Stimulated activated naive CD8-positive, alpha-beta T cell treated with anti-CD3 and anti-CD28 coated beads, Interleukin-15, amount 100 ng/mL, for 72 hours (primary cell): ENCODE results near the gene LYPD6B.

Experiments
- ATAC-seq: fragments of 150-1000 bp; cut with Tn5 transposase; 2 replicates; pipeline ENCODE4 v1.10.0; 2021; ENCODE audit warnings: mild to moderate bottlenecking, moderate library complexity
- DNase-seq, 2 donors: peaks; one replicate each; pipeline ENCODE4 v3.0.0; 2021 to 2022
- H3K27ac Mint-ChIP-seq, 2 donors: one replicate each; pipeline ENCODE4 v1.8.0; 2022; ENCODE audit warnings: mild to moderate bottlenecking in 2 of 2, mixed read lengths in 2 of 2, moderate library complexity in 2 of 2
- H3K27me3 Mint-ChIP-seq: one replicate; pipeline ENCODE4 v1.8.0; 2022; ENCODE audit warnings: mixed read lengths
- H3K4me1 Mint-ChIP-seq: one replicate; pipeline ENCODE4 v1.8.0; 2022; ENCODE audit warnings: mild to moderate bottlenecking, mixed read lengths
- H3K4me3 Mint-ChIP-seq, 2 donors: one replicate each; pipeline ENCODE4 v1.8.0; 2022; ENCODE audit warnings: mild to moderate bottlenecking in 2 of 2, mixed read lengths in 2 of 2, moderate library complexity in 1 of 2
- H3K9me3 Mint-ChIP-seq, 2 donors: one replicate each; pipeline ENCODE4 v1.8.0; 2022; ENCODE audit warnings: mixed read lengths in 2 of 2

LYPD6B gene

GRCh38 chr2:149050188-149050587, 11.7 kb downstream of the LYPD6B start:
- DNase-seq (no peak), ATAC-seq (no peak)
- no peak overlapping the region for H3K4me3 Mint-ChIP-seq
- H3K27ac Mint-ChIP-seq, result no peak overlapping the region
- H3K4me1 Mint-ChIP-seq, result no peaks in the 10 kb centered on the region
- peaks cover 12 to 16% of the 10 kb centered on the region in 2 donors for H3K9me3 Mint-ChIP-seq
- peaks cover 11% of the 10 kb centered on the region for H3K27me3 Mint-ChIP-seq

- Mint-ChIP-seq H3K27me3 (peaks cover 32% of the 10 kb centered on the region), H3K4me3 (no peak overlapping the region), H3K9me3 (no peaks in the 10 kb centered on the region), H3K27ac (no peak overlapping the region), H3K4me1 (no peaks in the 10 kb centered on the region)
- ATAC-seq (no peak), DNase-seq (no peak)
These were observed 17.3 kb downstream of the LYPD6B start for GRCh38 chr2:149055751-149056150.

- Mint-ChIP-seq H3K4me3 (no peak overlapping the region), H3K27me3 (peaks cover 32% of the 10 kb centered on the region), H3K27ac (no peak overlapping the region), H3K9me3 (no peaks in the 10 kb centered on the region), H3K4me1 (no peaks in the 10 kb centered on the region)
- no peak for ATAC-seq
- DNase-seq, result no peak
These were observed 18.2 kb downstream of the LYPD6B start for GRCh38 chr2:149056541-149057255.

- ATAC-seq, result no peak
- H3K4me1 Mint-ChIP-seq, result no peaks in the 10 kb centered on the region
- DNase-seq, result no peak
- no peak overlapping the region for H3K4me3 Mint-ChIP-seq
- H3K9me3 Mint-ChIP-seq, result no peaks in the 10 kb centered on the region
- peaks cover 32% of the 10 kb centered on the region for H3K27me3 Mint-ChIP-seq
- H3K27ac Mint-ChIP-seq, result no peak overlapping the region
These were observed 18.9 kb downstream of the LYPD6B start for GRCh38 chr2:149057401-149057800.

GRCh38 chr2:149058936-149059335, 20.4 kb downstream of the LYPD6B start:
- H3K27me3 Mint-ChIP-seq, result peaks cover 32% of the 10 kb centered on the region
- no peaks in the 10 kb centered on the region for H3K9me3 Mint-ChIP-seq
- H3K4me1 Mint-ChIP-seq, result no peaks in the 10 kb centered on the region
- no peak overlapping the region for H3K27ac Mint-ChIP-seq
- no peak for DNase-seq
- no peak for ATAC-seq
- no peak overlapping the region for H3K4me3 Mint-ChIP-seq

- ATAC-seq, result no peak
- H3K9me3 Mint-ChIP-seq, result no peaks in the 10 kb centered on the region
These were observed 21.3 kb downstream of the LYPD6B start for GRCh38 chr2:149059822-149060221.

GRCh38 chr2:149061133-149061745, 22.7 kb downstream of the LYPD6B start:
- DNase-seq (no peak), ATAC-seq (no peak)
- H3K9me3 Mint-ChIP-seq, result no peaks in the 10 kb centered on the region
- peaks cover 20% of the 10 kb centered on the region for H3K27me3 Mint-ChIP-seq
- H3K4me3 Mint-ChIP-seq, result no peak overlapping the region
- no peak overlapping the region for H3K27ac Mint-ChIP-seq
- H3K4me1 Mint-ChIP-seq, result no peaks in the 10 kb centered on the region

More at GRCh38 chr2:149059822-149060221, 21.3 kb downstream of the LYPD6B start:
- Mint-ChIP-seq H3K4me3 (no peak overlapping the region), H3K4me1 (no peaks in the 10 kb centered on the region), H3K27me3 (peaks cover 32% of the 10 kb centered on the region), H3K27ac (peak overlapping the region in 1 of 2 donors; percentile 60)
- DNase-seq, result no peak

GRCh38 chr2:149062531-149062930, 24.0 kb downstream of the LYPD6B start:
- Mint-ChIP-seq H3K4me1 (no peaks in the 10 kb centered on the region), H3K27ac (no peak overlapping the region), H3K27me3 (peaks cover 12% of the 10 kb centered on the region), H3K9me3 (no peaks in the 10 kb centered on the region), H3K4me3 (no peak overlapping the region)
- ATAC-seq (no peak), DNase-seq (no peak)

- Mint-ChIP-seq H3K9me3 (no peaks in the 10 kb centered on the region), H3K27ac (no peak overlapping the region), H3K27me3 (peaks cover 9% of the 10 kb centered on the region), H3K4me1 (no peaks in the 10 kb centered on the region), H3K4me3 (no peak overlapping the region)
- DNase-seq, result no peak
- no peak for ATAC-seq
These were observed 24.7 kb downstream of the LYPD6B start for GRCh38 chr2:149063177-149063576.

- H3K9me3 Mint-ChIP-seq, result no peaks in the 10 kb centered on the region
- ATAC-seq, result no peak
- no peak overlapping the region for H3K4me3 Mint-ChIP-seq
- peaks cover 8% of the 10 kb centered on the region for H3K4me1 Mint-ChIP-seq
- no peaks in the 10 kb centered on the region for H3K27me3 Mint-ChIP-seq
- no peak overlapping the region for H3K27ac Mint-ChIP-seq
- DNase-seq, result no peak
These were observed 25.9 kb downstream of the LYPD6B start for GRCh38 chr2:149064365-149064841.

GRCh38 chr2:149064856-149065630, 26.5 kb downstream of the LYPD6B start:
- Mint-ChIP-seq H3K27me3 (peaks cover 6% of the 10 kb centered on the region), H3K4me1 (peaks cover 15% of the 10 kb centered on the region), H3K27ac (no peak overlapping the region), H3K4me3 (no peak overlapping the region), H3K9me3 (no peaks in the 10 kb centered on the region)
- ATAC-seq, result no peak
- DNase-seq, result no peak

- H3K9me3 Mint-ChIP-seq, result no peaks in the 10 kb centered on the region
- peak overlapping the region in 1 of 2 donors; percentile 29 for H3K27ac Mint-ChIP-seq
- peaks cover 18% of the 10 kb centered on the region for H3K4me1 Mint-ChIP-seq
- no peak overlapping the region for H3K4me3 Mint-ChIP-seq
- peaks cover 34% of the 10 kb centered on the region for H3K27me3 Mint-ChIP-seq
- DNase-seq (no peak), ATAC-seq (no peak)
These were observed 29.9 kb downstream of the LYPD6B start for GRCh38 chr2:149068225-149068995.

- ATAC-seq (peak; percentile 87), DNase-seq (peak in 1 of 2 donors; percentile 18)
- H3K4me1 Mint-ChIP-seq, result peaks cover 18% of the 10 kb centered on the region
- no peaks in the 10 kb centered on the region for H3K9me3 Mint-ChIP-seq
- H3K4me3 Mint-ChIP-seq, result no peak overlapping the region
- peak overlapping the region; percentile 16 to 29 for H3K27ac Mint-ChIP-seq
- H3K27me3 Mint-ChIP-seq, result peaks cover 43% of the 10 kb centered on the region
These were observed 30.7 kb downstream of the LYPD6B start for GRCh38 chr2:149068996-149069888.

- Mint-ChIP-seq H3K4me3 (no peak overlapping the region), H3K4me1 (peaks cover 18% of the 10 kb centered on the region), H3K27ac (no peak overlapping the region), H3K27me3 (peaks cover 43% of the 10 kb centered on the region), H3K9me3 (no peaks in the 10 kb centered on the region)
- no peak for ATAC-seq
- no peak for DNase-seq
These were observed 32.3 kb downstream of the LYPD6B start for GRCh38 chr2:149070681-149071320.
